HepG2 (cell line): ENCODE measurements around the gene SPSB1. TPM values are rescaled to one million over a fixed set of nuclear protein-coding genes. Genes with fewer than 3 reads are reported as not detected.

Experiments
- ATAC-seq: fragments of 200-7000 bp; cut with Tn5 transposase; 3 replicates; pipeline ENCODE4 v1.9.1; 2020; ENCODE audit warnings: mild to moderate bottlenecking, moderate library complexity
- BruUV-seq: library from RNA; stranded (reverse); fragments of 400-500 nt; replicated peaks from 2 replicates; lab custom pipeline; 2021; lab: Mats Ljungman, UMichigan
- CTCF ChIA-PET: fragments of 300-600 bp; formaldehyde crosslinking; extraction: SDS; loops from one replicate; lab custom pipeline; 2021; ENCODE audit warnings: low total read pairs, inconsistent platforms, low intra/inter-chr PET ratio; lab: Yijun Ruan, JAX
- POLR2A ChIA-PET: fragments of 350-600 bp; sonication (Branson Sonifier 250); formaldehyde crosslinking; loops from one replicate; lab custom pipeline; 2020; ENCODE audit warnings: antibody characterized with exemption, inconsistent platforms; lab: Yijun Ruan, JAX
- DNase-seq: peaks from one replicate; pipeline ENCODE4 v3.0.0-alpha.2; 2015; ENCODE audit warnings: low spot score
- FAIRE-seq: peaks from 3 replicates; lab custom pipeline; 2011; peaks lifted over from hg19 to GRCh38; lab: Jason Lieb, UNC
- H2AFZ ChIP-seq: one replicate; pipeline ENCODE4 v1.6.1; 2011; ENCODE audit warnings: low read length, inconsistent platforms
- H3K27ac ChIP-seq: fragments of 300-600 bp; 3 replicates; pipeline ENCODE4 v1.8.0; 2011; ENCODE audit warnings: mixed run types, mild to moderate bottlenecking, mixed read lengths, low read length, inconsistent platforms; ENCODE audit not compliant: insufficient read depth; ENCODE audit errors: extremely low read length
- H3K27me3 ChIP-seq, 2 experiments: fragments of 200-600 bp in 1 of 2; 2 replicates in 1 of 2; 3 replicates in 1 of 2; pipeline versions ENCODE4 v1.6.0 to v1.8.0; 2011; ENCODE audit warnings: low read length in 2 of 2, mild to moderate bottlenecking in 2 of 2, moderate library complexity in 2 of 2, inconsistent platforms in 1 of 2; ENCODE audit not compliant: insufficient read depth in 2 of 2, control insufficient read depth in 1 of 2
- H3K36me3 ChIP-seq, 2 experiments: fragments of 200-600 bp in 1 of 2; replicated peaks in 1 of 2; 2 replicates in 1 of 2; 3 replicates in 1 of 2; pipeline versions ENCODE4 v1.5.1 to v1.8.0; 2011; ENCODE audit warnings: low read length in 2 of 2, inconsistent platforms in 1 of 2; ENCODE audit not compliant: insufficient read depth in 2 of 2, control insufficient read depth in 1 of 2
- H3K4me1 ChIP-seq: 2 replicates; pipeline ENCODE4 v1.5.1; 2012; ENCODE audit warnings: low read length, inconsistent platforms; ENCODE audit not compliant: insufficient read depth
- H3K4me2 ChIP-seq: 2 replicates; pipeline ENCODE4 v1.6.0; 2011; ENCODE audit warnings: low read depth, low read length, inconsistent platforms
- H3K4me3 ChIP-seq, 3 experiments: fragments of 200-600 bp in 1 of 3; sonication (generic), shearing (Covaris generic) in 1 of 3; replicated peaks in 1 of 3; 2 replicates each; pipeline ENCODE4 v1.5.1; 2011 to 2016; ENCODE audit warnings: low read length in 3 of 3, inconsistent platforms in 2 of 3, low read depth in 2 of 3, mild to moderate bottlenecking in 2 of 3, control low read depth in 1 of 3, mixed read lengths in 1 of 3; ENCODE audit not compliant: insufficient read depth in 1 of 3
- H3K79me2 ChIP-seq: one replicate; pipeline ENCODE4 v1.6.1; 2011; ENCODE audit warnings: low read length, inconsistent platforms; ENCODE audit not compliant: insufficient read depth
- H3K9ac ChIP-seq: 2 replicates; pipeline ENCODE4 v1.6.0; 2011; ENCODE audit warnings: mild to moderate bottlenecking, low read depth, low read length, inconsistent platforms; ENCODE audit not compliant: insufficient read depth
- H3K9me3 ChIP-seq: 2 replicates; pipeline ENCODE4 v1.5.1; 2012; ENCODE audit warnings: mild to moderate bottlenecking, low read length
- H4K20me1 ChIP-seq: 2 replicates; pipeline ENCODE4 v1.6.0; 2011; ENCODE audit warnings: inconsistent platforms, mild to moderate bottlenecking, low read length, moderate library complexity; ENCODE audit not compliant: insufficient read depth
- MIER3 ChIP-seq: IDR thresholded peaks from 2 replicates; pipeline ENCODE4 v1.6.1; 2016; ENCODE audit warnings: missing compliant biosample characterization, borderline replicate concordance
- RELA ChIP-seq: sonication (generic); formaldehyde crosslinking; IDR thresholded peaks from 2 replicates; pipeline ENCODE4 v1.4.0; 2020; ENCODE audit warnings: missing genetic modification reagents
- SNAPC5 ChIP-seq: sonication (generic); formaldehyde crosslinking; IDR thresholded peaks from 2 replicates; pipeline ENCODE4 v1.8.1; 2023; ENCODE audit warnings: mild to moderate bottlenecking, missing genetic modification reagents, borderline replicate concordance
- TGIF2 ChIP-seq: IDR thresholded peaks from 2 replicates; pipeline ENCODE4 v1.6.1; 2016; ENCODE audit warnings: control low read depth, missing compliant biosample characterization
- ZNF333 ChIP-seq: sonication (generic); formaldehyde crosslinking; IDR thresholded peaks from 2 replicates; pipeline ENCODE4 v1.4.0; 2020; ENCODE audit warnings: mild to moderate bottlenecking, missing genetic modification reagents, borderline replicate concordance
- ZNF513 ChIP-seq: sonication (generic); formaldehyde crosslinking; conservative IDR thresholded peaks from 2 replicates; pipeline ENCODE4 v1.5.0; 2020; ENCODE audit warnings: missing genetic modification reagents
- ZNF577 ChIP-seq: sonication (generic); formaldehyde crosslinking; IDR thresholded peaks from 2 replicates; pipeline ENCODE4 v1.4.0; 2020; ENCODE audit warnings: mild to moderate bottlenecking, low read depth, missing genetic modification reagents, borderline replicate concordance
- ZNF704 ChIP-seq: sonication (generic); formaldehyde crosslinking; IDR thresholded peaks from 2 replicates; pipeline ENCODE4 v1.8.1; 2023; ENCODE audit warnings: mild to moderate bottlenecking, inconsistent platforms, moderate library complexity, missing genetic modification reagents, borderline replicate concordance
- WGBS: methylation state at CpG from one replicate; pipeline ENCODE4 v1.1.6; 2017; ENCODE audit warnings: low lambda C conversion rate; 5-methylcytosine and 5-hydroxymethylcytosine counted together
- in situ Hi-C: cut with HindIII; loops from 2 replicates; pipeline ENCODE4 v1.10.0; 2017; ENCODE audit warnings: low pct_unique_long_range_greater_than_20kb; ENCODE audit not compliant: extremely low pct_ligation_motif_present
- intact Hi-C: fragments of 100-400 bp; cut with micrococcal nuclease; formaldehyde crosslinking; loops from one replicate; pipeline ENCODE4 v1.10.0; 2022; ENCODE audit not compliant: unreplicated experiment
- polyA plus RNA-seq, 8 experiments: library from polyadenylated mRNA; depleted of rRNA in 3 of 8; stranded (reverse) in 7 of 8; unstranded in 1 of 8; fragments of >200 nt; fragmentation: Illumina TruSeq in 4 of 8; extraction: Trizol in 4 of 8; gene quantifications; 2 replicates each; pipeline versions ENCODE4 v1.2.1 to v1.2.3, GENCODE V29; 2011 to 2016; ENCODE audit warnings: low read depth in 4 of 8, missing spikeins in 1 of 8, mixed read lengths in 1 of 8; ENCODE audit not compliant: insufficient read depth in 1 of 8
- total RNA-seq, 5 experiments: library from RNA; depleted of rRNA; stranded (reverse); fragments of >200 nt; fragmentation: Illumina TruSeq; extraction: Trizol; gene quantifications; 2 replicates each; pipeline ENCODE4 v1.2.3, GENCODE V29; 2016; ENCODE audit warnings: low read depth in 1 of 5

Gene SPSB1
- total and polyA plus RNA-seq, 2 of the 13 experiments (the other 11 are each of a cell fraction or from before 2014, with no cell fraction given) = 5.0 to 8.0 TPM

GRCh38 chr1:9321480-9321849 is 28.8 kb downstream of the SPSB1 start:
- no peak overlapping the region for H3K4me3 ChIP-seq
- H3K36me3 ChIP-seq = no peaks in the 10 kb centered on the region
- H3K9ac ChIP-seq = no peak overlapping the region
- WGBS = 92% methylated on average over 11 of the region's 11 CpGs
- intact Hi-C loops (no loop called here), in situ Hi-C loops (no loop called here)
- BruUV-seq = no TSS peak
- ChIA-PET POLR2A (interaction anchor here (0.6 kb wide), 1 partner anchor 151 kb away, joined by 4 read pairs; no protein-coding TSS in a partner anchor), CTCF (no interaction called here)
- no peaks in the 10 kb centered on the region; the same call in 1 of the 2 replicates for H3K4me1 ChIP-seq
- H3K4me2 ChIP-seq = no peak overlapping the region
- no peaks in the 10 kb centered on the region for H4K20me1 ChIP-seq
- no peaks in the 10 kb centered on the region for H3K27me3 ChIP-seq
- no peaks in the 10 kb centered on the region for H3K79me2 ChIP-seq
- H3K9me3 ChIP-seq = no peaks in the 10 kb centered on the region
- no peak for DNase-seq
- FAIRE-seq = no peak
- no peak for ATAC-seq
- TF ChIP-seq ZNF333 (no peak), ZNF704 (CRISPR knock-in tag) (no peak), RELA (CRISPR knock-in tag) (no peak), ZNF577 (CRISPR knock-in tag) (no peak), TGIF2 (CRISPR knock-in tag) (no peak), MIER3 (CRISPR knock-in tag) (no peak), ZNF513 (no peak), SNAPC5 (no peak)
- no peak overlapping the region for H3K27ac ChIP-seq
- no peak overlapping the region for H2AFZ ChIP-seq
